ENCODE measurements around the gene SLC35C1. TPM values are rescaled to one million over a fixed set of nuclear protein-coding genes. Genes with fewer than 3 reads are reported as not detected.

The SLC35C1 gene
- total and polyA plus RNA-seq, 9 of the 15 experiments (the other 6 are each of a cell fraction or from before 2014, with no cell fraction given) = 0.65 to 13.1 (median 2.4) TPM

- TF ChIP-seq MAX (CRISPR knock-in tag; IDR thresholded peaks at IDR 0.05) = no peak
- TF ChIP-seq MTA3 (IDR thresholded peaks at IDR 0.05; ENCODE audit: borderline replicate concordance) = 0 out of 2 replicates have a peak, but pooled peaks have one; percentile 51
- TF ChIP-seq HOMEZ (CRISPR knock-in tag; IDR thresholded peaks at IDR 0.05) = no peak
- no peak for TF ChIP-seq IRF1 (CRISPR knock-in tag; IDR thresholded peaks at IDR 0.05; ENCODE audit: borderline replicate concordance)
- TF ChIP-seq SNIP1 (IDR thresholded peaks at IDR 0.05; ENCODE audit: low read depth) = no peak
- no peak for TF ChIP-seq FOXO4 (CRISPR knock-in tag; IDR thresholded peaks at IDR 0.05)
- no peak for TF ChIP-seq HDGF (IDR thresholded peaks at IDR 0.05)
- no peak for TF ChIP-seq DNMT1 (IDR thresholded peaks at IDR 0.05)
- no peak for TF ChIP-seq KAT8 (IDR thresholded peaks at IDR 0.05; ENCODE audit: low read depth)
- TF ChIP-seq ZNF184 (CRISPR knock-in tag; IDR thresholded peaks at IDR 0.05) = no peak
- TF ChIP-seq ZBTB26 (CRISPR knock-in tag; IDR thresholded peaks at IDR 0.05) = no peak
- no peak for TF ChIP-seq ZHX1 (conservative IDR thresholded peaks at IDR 0.05; ENCODE audit: low read length)
- TF ChIP-seq TCF3 (CRISPR knock-in tag; IDR thresholded peaks at IDR 0.05) = peak; percentile 39
- no peak for TF ChIP-seq NFE2 (IDR thresholded peaks at IDR 0.05; ENCODE audit: low read depth)
- no peak for TF ChIP-seq USF2 (CRISPR knock-in tag; IDR thresholded peaks at IDR 0.05)
- TF ChIP-seq MCM3 (IDR thresholded peaks at IDR 0.05) = no peak
- no peak for TF ChIP-seq TCFL5 (CRISPR knock-in tag; conservative IDR thresholded peaks at IDR 0.05)
- TF ChIP-seq BACH1 (tag; IDR thresholded peaks at IDR 0.05) = no peak
- TF ChIP-seq PKNOX1 (IDR thresholded peaks at IDR 0.05) = no peak
These were observed 29.4 kb downstream of the SLC35C1 start (continued) for GRCh38 chr11:45834298-45834756.

Measured in K562 (cell line).